Keratinocyte (primary cell): ENCODE results near the gene PPM1M.

Experiments
- CTCF ChIP-seq, 3 experiments: IDR thresholded peaks in 1 of 3; conservative IDR thresholded peaks in 1 of 3; optimal IDR thresholded peaks in 1 of 3; 2 replicates in 2 of 3; 3 replicates in 1 of 3; pipeline versions ENCODE3 to v1.5.1; 2011; ENCODE audit warnings: low read length in 3 of 3, mild to moderate bottlenecking in 3 of 3, moderate library complexity in 2 of 3, control low read depth in 1 of 3, inconsistent platforms in 1 of 3; ENCODE audit not compliant: insufficient read depth in 2 of 3; ENCODE audit errors: extremely low read depth in 1 of 3
- EZH2 ChIP-seq: IDR thresholded peaks from one replicate; pipeline ENCODE4 v1.6.1; 2012; ENCODE audit warnings: inconsistent platforms, mild to moderate bottlenecking, low read length, moderate library complexity

GRCh38 chr3:52203701-52204100 is 41.9 kb upstream of the PPM1M start:
- TF ChIP-seq CTCF (optimal IDR thresholded peaks at IDR 0.05 in 1 of 3, IDR thresholded peaks at IDR 0.05 in 1 of 3, conservative IDR thresholded peaks at IDR 0.05 in 1 of 3; ENCODE audit: extremely low read depth in 1 of 3, insufficient read depth in 2 of 3, low read length in 3 of 3): no peak
- no peak for TF ChIP-seq EZH2
